Upper lobe of left lung (tissue), 4 donors: ENCODE results near the gene PPP3CA.

ENCODE experiments used
- EP300 ChIP-seq, 4 donors: sonication (generic); formaldehyde crosslinking; IDR thresholded peaks; one replicate each; pipeline ENCODE4 v1.5.1; 2017; ENCODE audit warnings: antibody characterized with exemption in 4 of 4, control low read depth in 2 of 4
- POLR2A ChIP-seq, 4 donors: fragments of 450-650 bp; IDR thresholded peaks; one replicate each; pipeline ENCODE4 v1.5.1; 2016 to 2017; ENCODE audit warnings: antibody characterized with exemption in 4 of 4, mild to moderate bottlenecking in 2 of 4
- POLR2AphosphoS5 ChIP-seq, 2 donors: sonication (generic); formaldehyde crosslinking; IDR thresholded peaks; one replicate each; pipeline ENCODE4 v1.5.1; 2017; ENCODE audit warnings: antibody characterized with exemption in 2 of 2
- TF ChIP-seq, protein P1 (sequence below), 6 experiments: fragments of 450-650 bp in 4 of 6; fragments of 200-600 bp in 2 of 6; sonication (generic) in 2 of 6; IDR thresholded peaks; one replicate each; pipeline ENCODE4 v1.5.1; 2016 to 2019; ENCODE audit warnings: antibody characterized with exemption in 6 of 6

DNA sequence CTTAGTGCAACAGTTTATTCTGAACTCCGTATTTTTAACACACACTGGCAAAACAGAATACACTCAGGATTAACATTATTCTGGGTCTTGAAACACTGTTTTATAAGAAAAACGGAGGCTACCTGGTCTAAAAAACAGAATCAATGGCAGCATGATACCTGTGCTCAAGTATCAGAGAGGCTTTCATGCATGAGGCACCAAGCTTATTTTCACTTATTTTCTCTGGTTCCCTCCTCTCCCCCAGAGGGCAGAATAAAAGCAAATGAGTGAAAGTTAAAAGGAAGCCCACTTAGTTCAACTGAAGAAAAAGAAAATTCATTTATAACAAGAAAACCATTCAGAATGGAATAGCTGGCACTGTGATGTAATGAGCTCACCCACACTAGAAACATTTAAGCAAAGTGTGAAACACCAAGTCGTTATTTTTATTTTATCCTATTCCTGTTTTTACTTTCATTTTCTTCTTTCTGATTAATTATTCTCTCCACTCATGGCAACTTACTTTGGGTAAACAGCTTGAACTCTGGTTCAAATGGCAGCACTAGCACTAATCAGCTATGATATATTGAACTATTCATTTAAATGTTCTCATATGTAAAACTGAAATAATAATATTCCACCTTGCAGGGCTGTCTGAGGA is 211.8 kb downstream of the PPP3CA start:
- TF ChIP-seq, protein P1, sequence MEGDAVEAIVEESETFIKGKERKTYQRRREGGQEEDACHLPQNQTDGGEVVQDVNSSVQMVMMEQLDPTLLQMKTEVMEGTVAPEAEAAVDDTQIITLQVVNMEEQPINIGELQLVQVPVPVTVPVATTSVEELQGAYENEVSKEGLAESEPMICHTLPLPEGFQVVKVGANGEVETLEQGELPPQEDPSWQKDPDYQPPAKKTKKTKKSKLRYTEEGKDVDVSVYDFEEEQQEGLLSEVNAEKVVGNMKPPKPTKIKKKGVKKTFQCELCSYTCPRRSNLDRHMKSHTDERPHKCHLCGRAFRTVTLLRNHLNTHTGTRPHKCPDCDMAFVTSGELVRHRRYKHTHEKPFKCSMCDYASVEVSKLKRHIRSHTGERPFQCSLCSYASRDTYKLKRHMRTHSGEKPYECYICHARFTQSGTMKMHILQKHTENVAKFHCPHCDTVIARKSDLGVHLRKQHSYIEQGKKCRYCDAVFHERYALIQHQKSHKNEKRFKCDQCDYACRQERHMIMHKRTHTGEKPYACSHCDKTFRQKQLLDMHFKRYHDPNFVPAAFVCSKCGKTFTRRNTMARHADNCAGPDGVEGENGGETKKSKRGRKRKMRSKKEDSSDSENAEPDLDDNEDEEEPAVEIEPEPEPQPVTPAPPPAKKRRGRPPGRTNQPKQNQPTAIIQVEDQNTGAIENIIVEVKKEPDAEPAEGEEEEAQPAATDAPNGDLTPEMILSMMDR (IDR thresholded peaks at IDR 0.05) = no peak
- no peak for TF ChIP-seq POLR2AphosphoS5 (IDR thresholded peaks at IDR 0.05)
- TF ChIP-seq POLR2A (IDR thresholded peaks at IDR 0.05) = no peak
- TF ChIP-seq EP300 (IDR thresholded peaks at IDR 0.05) = no peak
